ENCODE results near the gene MAP7D2.
A peak's percentile ranks its signal among the peaks of the same experiment; 100 is the strongest.
"Not testable (repeated sequence)": the region's sequence is repeated elsewhere in the genome, so short reads cannot be mapped to it uniquely, and the experiment has no call there.

The MAP7D2 gene

GRCh38 chrX:20140420-20140819, 23.7 kb upstream of the MAP7D2 start:
- H3K9ac ChIP-seq (ENCODE audit: low read length in 2 of 2), result peak overlapping the region; percentile 89 to 90
- no peak overlapping the region for H3K27ac ChIP-seq (ENCODE audit: low read length)

GRCh38 chrX:20139966-20140365, 23.3 kb upstream of the MAP7D2 start:
- Histone ChIP-seq H3K9me3 (ENCODE audit: control insufficient read depth in 2 of 2, low read length in 2 of 2) (no peaks in the 10 kb centered on the region), H3K4me3 (ENCODE audit: low read length in 2 of 2) (peak overlapping the region; percentile 89 to 93), H3K36me3 (ENCODE audit: control insufficient read depth in 2 of 2, insufficient read depth in 2 of 2, low read length in 2 of 2) (peaks cover 3 to 10% of the 10 kb centered on the region in 2 donors), H3K9ac (ENCODE audit: low read length in 2 of 2) (peak overlapping the region in 1 of 2 donors; percentile 90), H3K27ac (ENCODE audit: low read length) (no peak overlapping the region), H3K4me1 (ENCODE audit: control insufficient read depth, insufficient read depth, low read length) (peaks cover 3% of the 10 kb centered on the region), H3K27me3 (ENCODE audit: control insufficient read depth in 1 of 2, insufficient read depth in 2 of 2, low read length in 2 of 2) (no peaks in the 10 kb centered on the region)

More at GRCh38 chrX:20140420-20140819, 23.7 kb upstream of the MAP7D2 start:
- Histone ChIP-seq H3K27me3 (ENCODE audit: control insufficient read depth in 1 of 2, insufficient read depth in 2 of 2, low read length in 2 of 2) (no peaks in the 10 kb centered on the region), H3K4me1 (ENCODE audit: control insufficient read depth, insufficient read depth, low read length) (peaks cover 3% of the 10 kb centered on the region), H3K9me3 (ENCODE audit: control insufficient read depth in 2 of 2, low read length in 2 of 2) (no peaks in the 10 kb centered on the region), H3K36me3 (ENCODE audit: control insufficient read depth in 2 of 2, insufficient read depth in 2 of 2, low read length in 2 of 2) (peaks cover 3 to 10% of the 10 kb centered on the region in 2 donors), H3K4me3 (ENCODE audit: low read length in 2 of 2) (peak overlapping the region; percentile 89 to 93)

GRCh38 chrX:20135944-20136343, 19.2 kb upstream of the MAP7D2 start:
- Histone ChIP-seq H3K4me1 (ENCODE audit: control insufficient read depth, insufficient read depth, low read length) (peaks cover 3% of the 10 kb centered on the region), H3K36me3 (ENCODE audit: control insufficient read depth in 2 of 2, insufficient read depth in 2 of 2, low read length in 2 of 2) (peaks cover 3 to 16% of the 10 kb centered on the region in 2 donors), H3K9me3 (ENCODE audit: control insufficient read depth in 2 of 2, low read length in 2 of 2) (no peaks in the 10 kb centered on the region), H3K27ac (ENCODE audit: low read length) (no peak overlapping the region), H3K9ac (ENCODE audit: low read length in 2 of 2) (no peak overlapping the region), H3K4me3 (ENCODE audit: low read length in 2 of 2) (no peak overlapping the region), H3K27me3 (ENCODE audit: control insufficient read depth in 1 of 2, insufficient read depth in 2 of 2, low read length in 2 of 2) (no peaks in the 10 kb centered on the region)

- Histone ChIP-seq H3K9ac (ENCODE audit: low read length in 2 of 2) (no peak overlapping the region), H3K9me3 (ENCODE audit: control insufficient read depth in 2 of 2, low read length in 2 of 2) (no peaks in the 10 kb centered on the region), H3K27ac (ENCODE audit: low read length) (no peak overlapping the region), H3K27me3 (ENCODE audit: control insufficient read depth in 1 of 2, insufficient read depth in 2 of 2, low read length in 2 of 2) (no peaks in the 10 kb centered on the region), H3K4me1 (ENCODE audit: control insufficient read depth, insufficient read depth, low read length) (no peaks in the 10 kb centered on the region), H3K36me3 (ENCODE audit: control insufficient read depth in 2 of 2, insufficient read depth in 2 of 2, low read length in 2 of 2) (peaks cover 3 to 17% of the 10 kb centered on the region in 2 donors), H3K4me3 (ENCODE audit: low read length in 2 of 2) (no peak overlapping the region)
Observed at GRCh38 chrX:20132666-20133065, 16.0 kb upstream of the MAP7D2 start.

- Histone ChIP-seq H3K4me1 (ENCODE audit: control insufficient read depth, insufficient read depth, low read length) (no peaks in the 10 kb centered on the region), H3K27me3 (ENCODE audit: control insufficient read depth in 1 of 2, insufficient read depth in 2 of 2, low read length in 2 of 2) (no peaks in the 10 kb centered on the region), H3K9ac (ENCODE audit: low read length in 2 of 2) (no peak overlapping the region), H3K36me3 (ENCODE audit: control insufficient read depth in 2 of 2, insufficient read depth in 2 of 2, low read length in 2 of 2) (peaks cover 0 to 9% of the 10 kb centered on the region in 2 donors), H3K27ac (ENCODE audit: low read length) (no peak overlapping the region), H3K4me3 (ENCODE audit: low read length in 2 of 2) (no peak overlapping the region), H3K9me3 (ENCODE audit: control insufficient read depth in 2 of 2, low read length in 2 of 2) (no peaks in the 10 kb centered on the region)
Observed at GRCh38 chrX:20130357-20130756, 13.7 kb upstream of the MAP7D2 start.

- no peak overlapping the region for H3K27ac ChIP-seq (ENCODE audit: low read length)
- H3K4me3 ChIP-seq (ENCODE audit: low read length in 2 of 2), result no peak overlapping the region
- H3K9ac ChIP-seq (ENCODE audit: low read length in 2 of 2), result no peak overlapping the region
- peaks cover 0 to 13% of the 10 kb centered on the region in 2 donors for H3K36me3 ChIP-seq (ENCODE audit: control insufficient read depth in 2 of 2, insufficient read depth in 2 of 2, low read length in 2 of 2)
- no peaks in the 10 kb centered on the region for H3K27me3 ChIP-seq (ENCODE audit: control insufficient read depth in 1 of 2, insufficient read depth in 2 of 2, low read length in 2 of 2)
- no peaks in the 10 kb centered on the region for H3K4me1 ChIP-seq (ENCODE audit: control insufficient read depth, insufficient read depth, low read length)
- no peaks in the 10 kb centered on the region for H3K9me3 ChIP-seq (ENCODE audit: control insufficient read depth in 2 of 2, low read length in 2 of 2)
Observed at GRCh38 chrX:20129547-20129946, 12.8 kb upstream of the MAP7D2 start.

GRCh38 chrX:20128670-20129069, 12.0 kb upstream of the MAP7D2 start:
- Histone ChIP-seq H3K36me3 (ENCODE audit: control insufficient read depth in 2 of 2, insufficient read depth in 2 of 2, low read length in 2 of 2) (peaks cover 0 to 12% of the 10 kb centered on the region in 2 donors), H3K27me3 (ENCODE audit: control insufficient read depth in 1 of 2, insufficient read depth in 2 of 2, low read length in 2 of 2) (no peaks in the 10 kb centered on the region), H3K9me3 (ENCODE audit: control insufficient read depth in 2 of 2, low read length in 2 of 2) (no peaks in the 10 kb centered on the region), H3K4me3 (ENCODE audit: low read length in 2 of 2) (no peak overlapping the region), H3K4me1 (ENCODE audit: control insufficient read depth, insufficient read depth, low read length) (no peaks in the 10 kb centered on the region), H3K27ac (ENCODE audit: low read length) (no peak overlapping the region), H3K9ac (ENCODE audit: low read length in 2 of 2) (no peak overlapping the region)

GRCh38 chrX:20127440-20127839, 10.7 kb upstream of the MAP7D2 start:
- H3K4me3 ChIP-seq (ENCODE audit: low read length in 2 of 2); H3K9ac ChIP-seq (ENCODE audit: low read length in 2 of 2); H3K36me3 ChIP-seq (ENCODE audit: control insufficient read depth in 2 of 2, insufficient read depth in 2 of 2, low read length in 2 of 2); H3K9me3 ChIP-seq (ENCODE audit: control insufficient read depth in 2 of 2, low read length in 2 of 2); H3K4me1 ChIP-seq (ENCODE audit: control insufficient read depth, insufficient read depth, low read length); H3K27me3 ChIP-seq (ENCODE audit: control insufficient read depth in 1 of 2, insufficient read depth in 2 of 2, low read length in 2 of 2); H3K27ac ChIP-seq (ENCODE audit: low read length): not testable (repeated sequence)

GRCh38 chrX:20126833-20127232, 10.1 kb upstream of the MAP7D2 start:
- not testable (repeated sequence) for H3K36me3 ChIP-seq (ENCODE audit: control insufficient read depth in 2 of 2, insufficient read depth in 2 of 2, low read length in 2 of 2)

GRCh38 chrX:20124964-20125363, 8.3 kb upstream of the MAP7D2 start:
- Histone ChIP-seq H3K9me3 (ENCODE audit: control insufficient read depth in 2 of 2, low read length in 2 of 2) (no peaks in the 10 kb centered on the region), H3K9ac (ENCODE audit: low read length in 2 of 2) (no peak overlapping the region), H3K36me3 (ENCODE audit: control insufficient read depth in 2 of 2, insufficient read depth in 2 of 2, low read length in 2 of 2) (peaks cover 0 to 7% of the 10 kb centered on the region in 2 donors), H3K27me3 (ENCODE audit: control insufficient read depth in 1 of 2, insufficient read depth in 2 of 2, low read length in 2 of 2) (no peaks in the 10 kb centered on the region), H3K4me1 (ENCODE audit: control insufficient read depth, insufficient read depth, low read length) (no peaks in the 10 kb centered on the region), H3K27ac (ENCODE audit: low read length) (no peak overlapping the region), H3K4me3 (ENCODE audit: low read length in 2 of 2) (no peak overlapping the region)

More at GRCh38 chrX:20126833-20127232, 10.1 kb upstream of the MAP7D2 start:
- H3K27ac ChIP-seq (ENCODE audit: low read length); H3K4me3 ChIP-seq (ENCODE audit: low read length in 2 of 2); H3K9me3 ChIP-seq (ENCODE audit: control insufficient read depth in 2 of 2, low read length in 2 of 2); H3K27me3 ChIP-seq (ENCODE audit: control insufficient read depth in 1 of 2, insufficient read depth in 2 of 2, low read length in 2 of 2); H3K9ac ChIP-seq (ENCODE audit: low read length in 2 of 2); H3K4me1 ChIP-seq (ENCODE audit: control insufficient read depth, insufficient read depth, low read length): not testable (repeated sequence)

GRCh38 chrX:20118065-20118824, 1.5 kb upstream of the MAP7D2 start:
- H3K36me3 ChIP-seq (ENCODE audit: control insufficient read depth in 2 of 2, insufficient read depth in 2 of 2, low read length in 2 of 2), result no peaks in the 10 kb centered on the region
- H3K9me3 ChIP-seq (ENCODE audit: control insufficient read depth in 2 of 2, low read length in 2 of 2), result no peaks in the 10 kb centered on the region
- H3K4me1 ChIP-seq (ENCODE audit: control insufficient read depth, insufficient read depth, low read length), result peaks cover 7% of the 10 kb centered on the region
- H3K9ac ChIP-seq (ENCODE audit: low read length in 2 of 2), result no peak overlapping the region
- peaks cover 10 to 12% of the 10 kb centered on the region in 2 donors for H3K27me3 ChIP-seq (ENCODE audit: control insufficient read depth in 1 of 2, insufficient read depth in 2 of 2, low read length in 2 of 2)
- H3K4me3 ChIP-seq (ENCODE audit: low read length in 2 of 2), result no peak overlapping the region
- H3K27ac ChIP-seq (ENCODE audit: low read length), result no peak overlapping the region

Data from stomach smooth muscle (tissue), 2 donors.